Heart left ventricle (tissue), 13 donors: Measurements from ENCODE around the gene C2orf49.

ENCODE experiments used
- CTCF ChIP-seq, 12 donors: fragments of 200-600 bp; sonication (generic) in 4 of 12; IDR thresholded peaks; one replicate each; pipeline versions ENCODE4 v1.5.0 to v1.8.0; 2018 to 2022; ENCODE audit warnings: antibody characterized with exemption in 12 of 12, mild to moderate bottlenecking in 5 of 12
- POLR2A ChIP-seq, 2 donors: fragments of 450-650 bp; IDR thresholded peaks; one replicate each; pipeline ENCODE4 v1.6.1; 2017; ENCODE audit warnings: antibody characterized with exemption in 2 of 2, mild to moderate bottlenecking in 2 of 2, moderate library complexity in 2 of 2
- donor health status: ischemic (EF 13 %, LVEDD 7.1; RV severe dilation, severe dysfunction).
- donor health status: DM: no; HTN: yes; CAD: no.
- donor health status: DM: no; HTN: no; CAD: no.
- donor health status: ischemic (EF 25% LVEDD 6.9; RV normal size, moderate dysfunction).
- donor health status: ischemic (EF 25% LVEDD 5.7; RV mildly dilated, moderate dysfunction).
- donor health status: ischemic (EF 35%, LVEDD 5.7; RV mildly dilated, moderate dysfunction).
- donor health status: nonischemic (EF 11% LVEDD 7.7; RV severe dilation, severe dysfunction).
- donor health status: DM: yes; HTN: yes; CAD: no.
- donor health status: PGD.
- donor health status: ischemic (EF 29% LVEDD 5.4; RV normal size, mild dysfunction).
- donor health status: nonischemic (EF 23%, LVEDD 6.1; RV moderate dilation, normal function).

- TF ChIP-seq POLR2A (IDR thresholded peaks at IDR 0.05) (no peak), CTCF (IDR thresholded peaks at IDR 0.05) (no peak)
Observed at GRCh38 chr2:105327690-105328089, 9.7 kb upstream of the C2orf49 start.
